Thymus (tissue), 14 donors: ENCODE results near the gene DNAJC25. TPM values are rescaled to one million over a fixed set of nuclear protein-coding genes. Genes with fewer than 3 reads are reported as not detected.
A peak's percentile ranks its signal among the peaks of the same experiment; 100 is the strongest.

Experiments used
- DNase-seq, 9 donors: peaks; one replicate each; pipeline ENCODE4 v3.0.0-alpha.2; 2013; ENCODE audit warnings: low spot score in 9 of 9, low read depth in 6 of 9, missing footprints in 1 of 9
- H3K27ac ChIP-seq, 2 donors: one replicate each; pipeline ENCODE4 v1.5.1; 2013; ENCODE audit warnings: control low read depth in 1 of 2, low read depth in 1 of 2, low read length in 1 of 2, mild to moderate bottlenecking in 1 of 2, moderate library complexity in 1 of 2
- H3K27me3 ChIP-seq, 2 donors: one replicate each; pipeline ENCODE4 v1.5.1; 2013; ENCODE audit warnings: low read length in 1 of 2; ENCODE audit not compliant: control insufficient read depth in 2 of 2, insufficient read depth in 1 of 2
- H3K36me3 ChIP-seq, 2 donors: one replicate each; pipeline ENCODE4 v1.5.1; 2013; ENCODE audit warnings: low read length in 1 of 2, mild to moderate bottlenecking in 1 of 2, moderate library complexity in 1 of 2; ENCODE audit not compliant: control insufficient read depth in 2 of 2, insufficient read depth in 2 of 2
- H3K4me1 ChIP-seq, 2 donors: one replicate each; pipeline ENCODE4 v1.5.1; 2013; ENCODE audit warnings: low read length in 2 of 2; ENCODE audit not compliant: control insufficient read depth in 2 of 2, insufficient read depth in 2 of 2
- H3K4me3 ChIP-seq, 2 donors: one replicate each; pipeline ENCODE4 v1.5.1; 2013; ENCODE audit warnings: low read length in 2 of 2, control low read depth in 1 of 2, mild to moderate bottlenecking in 1 of 2
- H3K9me3 ChIP-seq, 2 donors: one replicate each; pipeline ENCODE4 v1.5.1; 2013; ENCODE audit warnings: low read length in 1 of 2, mild to moderate bottlenecking in 1 of 2; ENCODE audit not compliant: control insufficient read depth in 2 of 2, insufficient read depth in 1 of 2
- WGBS: extraction: QIAGEN DNeasy Blood & Tissue Kit; methylation state at CpG from one replicate; pipeline ENCODE4 v1.1.7; 2013; 5-methylcytosine and 5-hydroxymethylcytosine counted together
- long read RNA-seq, 10 donors: transcript quantifications; one replicate each; lab custom pipeline, GENCODE V29; 2026
- polyA plus RNA-seq: library from polyadenylated mRNA; stranded (reverse); fragments of 200-250 nt; gene quantifications from one replicate; pipeline ENCODE4 v1.2.3, GENCODE V29; 2013
- total RNA-seq: library from RNA; stranded (reverse); fragments of 120-200 nt; gene quantifications from one replicate; pipeline ENCODE4 v1.2.4, GENCODE V29; 2013
- donor health status: healthy.

The DNAJC25 gene
- total RNA-seq (3.5 TPM), polyA plus RNA-seq (8.8 TPM)
- long read RNA-seq, donor 1: 0 reads
- long read RNA-seq, donor 2: 0 reads
- long read RNA-seq, donor 3, partial matches to known transcripts: 0 of 5 reads
- long read RNA-seq, donor 3, other reads (novel, unspliced or antisense): 0 of 5 reads
- long read RNA-seq, donor 4, partial matches to known transcripts: 0 of 1 reads
- long read RNA-seq, donor 4, other reads (novel, unspliced or antisense): 0 of 1 reads
- long read RNA-seq, donor 5, partial matches to known transcripts: 0 of 4 reads
- long read RNA-seq, donor 5, other reads (novel, unspliced or antisense): 0 of 4 reads
- long read RNA-seq, donor 6, partial matches to known transcripts: 0 of 5 reads
- long read RNA-seq, donor 6, other reads (novel, unspliced or antisense): 0 of 5 reads
- long read RNA-seq, donor 7, partial matches to known transcripts: 0 of 1 reads
- long read RNA-seq, donor 7, other reads (novel, unspliced or antisense): 0 of 1 reads
- long read RNA-seq, donor 8: 0 reads
- long read RNA-seq, donor 9, partial matches to known transcripts: 0 of 1 reads
- long read RNA-seq, donor 9, other reads (novel, unspliced or antisense): 0 of 1 reads
- long read RNA-seq, donor 10, partial matches to known transcripts: 0 of 2 reads
- long read RNA-seq, donor 10, other reads (novel, unspliced or antisense): 0 of 2 reads

DNA sequence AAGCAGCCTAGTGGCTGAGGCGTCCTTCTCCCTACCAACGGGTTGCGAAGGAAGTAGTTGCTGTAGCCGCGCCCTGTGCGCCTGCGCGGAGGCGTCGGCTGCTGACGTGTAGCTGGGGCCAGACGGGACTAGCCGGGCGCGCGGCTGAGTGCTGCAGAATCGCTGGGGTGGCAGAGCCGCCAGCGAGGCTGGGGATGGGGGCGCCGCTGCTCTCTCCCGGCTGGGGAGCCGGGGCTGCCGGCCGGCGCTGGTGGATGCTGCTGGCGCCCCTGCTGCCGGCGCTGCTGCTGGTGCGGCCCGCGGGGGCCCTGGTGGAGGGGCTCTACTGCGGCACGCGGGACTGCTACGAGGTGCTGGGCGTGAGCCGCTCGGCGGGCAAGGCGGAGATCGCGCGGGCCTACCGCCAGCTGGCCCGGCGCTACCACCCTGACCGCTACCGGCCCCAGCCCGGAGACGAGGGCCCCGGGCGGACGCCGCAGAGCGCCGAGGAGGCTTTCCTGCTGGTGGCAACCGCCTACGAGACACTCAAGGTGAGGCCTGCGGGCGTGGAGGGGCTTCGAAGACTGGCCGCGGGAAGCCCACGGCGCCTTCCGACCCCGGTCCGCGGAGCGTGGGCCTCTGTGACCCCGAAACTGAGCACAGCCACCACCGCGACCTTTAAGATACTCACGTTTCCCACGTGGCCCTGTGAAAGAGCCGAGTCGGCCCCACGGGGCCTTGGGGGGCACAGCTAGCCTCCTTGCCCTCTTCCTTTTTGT is at the start of gene DNAJC25:
TSS of gene DNAJC25 (plus strand) at position 121 of the 758 bp plus-strand sequence. CDS start at position 195, 74 bp downstream.
- peak within 1 kb of the TSS; percentile 44 to 91 for H3K27ac ChIP-seq
- WGBS: under 1% methylated on average over 79 of the region's 79 CpGs
- peak; percentile 95 to 99 (median 96) for DNase-seq
- H3K9me3 ChIP-seq: no peaks in the 10 kb centered on the region
- peak within 1 kb of the TSS; percentile 53 to 93 for H3K4me3 ChIP-seq
- H3K4me1 ChIP-seq: peaks cover 6 to 9% of the 10 kb centered on the region in 2 donors
- H3K27me3 ChIP-seq: no peaks in the 10 kb centered on the region
- H3K36me3 ChIP-seq: no peaks in the 10 kb centered on the region

GRCh38 chr9:111582888-111583287 is 48.2 kb upstream of the DNAJC25 start:
- H3K9me3 ChIP-seq: no peaks in the 10 kb centered on the region
- H3K27ac ChIP-seq: no peak overlapping the region
- no peak for DNase-seq
- H3K27me3 ChIP-seq: no peaks in the 10 kb centered on the region
- no peaks in the 10 kb centered on the region for H3K4me1 ChIP-seq
- H3K4me3 ChIP-seq: no peak overlapping the region
- WGBS: 92% methylated on average over 3 of the region's 3 CpGs
- H3K36me3 ChIP-seq: no peaks in the 10 kb centered on the region

DNA sequence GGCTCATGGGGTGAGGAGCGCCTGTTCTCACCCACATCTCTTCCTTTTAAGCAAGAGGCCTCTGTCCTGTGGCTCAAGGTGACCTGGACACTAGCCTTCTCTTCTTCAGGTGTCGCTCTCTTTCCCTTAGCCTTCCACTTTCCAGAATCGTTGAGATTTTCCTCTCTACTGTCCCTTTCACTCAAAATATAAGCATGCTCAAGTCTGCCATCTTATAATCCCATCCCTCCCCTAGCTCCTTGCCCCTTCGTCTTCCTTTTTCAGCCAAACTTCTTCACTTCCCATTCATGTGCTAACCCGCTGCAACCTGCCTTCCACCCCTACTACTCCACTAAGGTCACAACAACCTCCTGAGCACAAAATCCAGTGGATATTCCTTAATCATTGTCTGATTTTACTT is 44.8 kb upstream of the DNAJC25 start:
- H3K4me1 ChIP-seq: no peaks in the 10 kb centered on the region
- no peak for DNase-seq
- H3K4me3 ChIP-seq: no peak overlapping the region
- no peak overlapping the region for H3K27ac ChIP-seq
- H3K27me3 ChIP-seq: no peaks in the 10 kb centered on the region
- no peaks in the 10 kb centered on the region for H3K9me3 ChIP-seq
- H3K36me3 ChIP-seq: no peaks in the 10 kb centered on the region
- WGBS: 97% methylated on average over 5 of the region's 5 CpGs

GRCh38 chr9:111588846-111589245 is 42.3 kb upstream of the DNAJC25 start:
- WGBS: 94% methylated on average over 5 of the region's 5 CpGs
- DNase-seq: no peak
- Histone ChIP-seq H3K9me3 (no peaks in the 10 kb centered on the region), H3K27ac (no peak overlapping the region), H3K27me3 (no peaks in the 10 kb centered on the region), H3K36me3 (no peaks in the 10 kb centered on the region), H3K4me3 (no peak overlapping the region), H3K4me1 (no peaks in the 10 kb centered on the region)

DNA sequence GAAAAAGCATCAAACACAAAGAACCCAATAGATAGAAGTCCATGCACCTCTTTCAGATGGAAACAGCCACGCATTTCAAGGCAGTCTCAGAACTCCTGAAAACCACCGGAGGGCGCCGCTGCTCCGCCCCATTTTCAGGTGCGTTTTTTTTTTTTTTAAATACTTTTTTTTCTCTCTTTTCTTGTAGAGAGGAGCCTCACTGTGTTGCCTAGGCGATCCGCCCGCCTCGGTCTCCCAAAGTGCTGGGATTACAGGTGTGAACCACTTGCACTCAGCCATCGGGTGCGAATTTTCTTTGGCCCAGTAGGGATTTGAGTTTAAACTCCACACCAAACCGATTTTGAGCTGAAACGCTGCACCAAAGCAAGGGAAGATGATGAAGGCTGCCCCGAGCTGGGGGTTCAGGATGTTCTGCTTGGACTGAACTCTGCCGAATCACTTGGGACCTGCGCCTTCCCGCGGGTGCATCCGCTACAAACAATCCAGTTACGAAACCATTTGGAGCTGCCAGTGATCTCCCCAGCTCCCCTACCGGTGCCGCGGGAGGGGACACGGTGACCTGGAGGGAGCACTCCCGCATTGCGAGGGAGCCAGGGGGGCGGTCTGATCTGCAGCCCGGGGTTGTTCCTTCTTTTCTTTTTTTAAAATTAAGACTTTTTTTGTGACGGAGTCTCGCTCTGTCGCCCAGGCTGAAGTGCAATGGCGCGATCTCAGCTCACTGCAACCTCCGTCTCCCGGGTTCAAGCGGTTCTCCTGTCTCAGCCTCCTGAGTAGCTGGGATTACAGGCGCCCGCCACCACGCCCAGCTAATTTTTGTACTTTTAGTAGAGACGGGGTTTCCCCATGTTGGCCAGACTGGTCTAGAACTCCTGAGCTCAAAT is 33.0 kb upstream of the DNAJC25 start:
- peaks cover 28 to 44% of the 10 kb centered on the region in 2 donors for H3K27me3 ChIP-seq
- no peak overlapping the region for H3K27ac ChIP-seq
- 1% methylated on average over 41 of the region's 41 CpGs for WGBS
- no peaks in the 10 kb centered on the region for H3K36me3 ChIP-seq
- peak overlapping the region; percentile 20 to 33 for H3K4me3 ChIP-seq
- H3K4me1 ChIP-seq: peaks cover 0 to 12% of the 10 kb centered on the region in 2 donors
- peaks cover 0 to 5% of the 10 kb centered on the region in 2 donors for H3K9me3 ChIP-seq
- DNase-seq: peak; percentile 9 to 75 (median 38)

DNA sequence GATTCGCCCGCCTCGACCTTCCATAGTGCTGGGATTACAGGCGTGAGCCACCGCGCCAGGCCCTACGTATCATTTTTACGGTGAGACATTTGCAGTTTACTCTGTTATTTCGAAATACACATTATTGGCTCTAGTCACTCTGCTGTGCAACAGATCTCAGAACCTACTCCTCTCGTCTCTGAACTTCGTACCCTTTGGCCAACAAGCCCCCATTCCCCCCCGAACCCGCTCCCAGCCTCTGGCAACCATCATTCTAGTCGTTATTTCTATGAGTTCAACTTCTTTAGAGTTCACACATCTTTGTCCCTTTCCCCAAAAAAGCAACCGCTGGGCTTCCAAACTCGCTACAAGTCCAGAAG is 32.4 kb upstream of the DNAJC25 start:
- peaks cover 28 to 45% of the 10 kb centered on the region in 2 donors for H3K27me3 ChIP-seq
- peak in 1 of 9 donors; percentile 5 for DNase-seq
- peaks cover 0 to 12% of the 10 kb centered on the region in 2 donors for H3K4me1 ChIP-seq
- peaks cover 0 to 5% of the 10 kb centered on the region in 2 donors for H3K9me3 ChIP-seq
- H3K36me3 ChIP-seq: no peaks in the 10 kb centered on the region
- H3K4me3 ChIP-seq: peak overlapping the region; percentile 33 to 42
- H3K27ac ChIP-seq: no peak overlapping the region
- WGBS: 3% methylated on average over 16 of the region's 16 CpGs

- WGBS: 1% methylated on average over 64 of the region's 64 CpGs
- Histone ChIP-seq H3K27me3 (peaks cover 28 to 50% of the 10 kb centered on the region in 2 donors), H3K4me1 (peaks cover 0 to 12% of the 10 kb centered on the region in 2 donors), H3K4me3 (peak within 1 kb of the TSS; percentile 33 to 42), H3K27ac (no peak within 1 kb of the TSS), H3K36me3 (no peaks in the 10 kb centered on the region), H3K9me3 (peaks cover 0 to 5% of the 10 kb centered on the region in 2 donors)
- DNase-seq: peak in 3 of 9 donors; percentile 6 to 47 (median 25)
These were observed 31.8 kb upstream of the DNAJC25 start, which contains the start of gene PTGR1 for GRCh38 chr9:111599092-111599954. PTGR1 (minus strand) TSS chr9:111599647; CDS start chr9:111597422, 2,225 bp downstream.
